ENCODE data around the gene TBL3. TPM values are rescaled to one million over a fixed set of nuclear protein-coding genes. Genes with fewer than 3 reads are reported as not detected.

TBL3 gene
- total RNA-seq, 1 donor from 2014 or later, result 44.5 TPM

DNA sequence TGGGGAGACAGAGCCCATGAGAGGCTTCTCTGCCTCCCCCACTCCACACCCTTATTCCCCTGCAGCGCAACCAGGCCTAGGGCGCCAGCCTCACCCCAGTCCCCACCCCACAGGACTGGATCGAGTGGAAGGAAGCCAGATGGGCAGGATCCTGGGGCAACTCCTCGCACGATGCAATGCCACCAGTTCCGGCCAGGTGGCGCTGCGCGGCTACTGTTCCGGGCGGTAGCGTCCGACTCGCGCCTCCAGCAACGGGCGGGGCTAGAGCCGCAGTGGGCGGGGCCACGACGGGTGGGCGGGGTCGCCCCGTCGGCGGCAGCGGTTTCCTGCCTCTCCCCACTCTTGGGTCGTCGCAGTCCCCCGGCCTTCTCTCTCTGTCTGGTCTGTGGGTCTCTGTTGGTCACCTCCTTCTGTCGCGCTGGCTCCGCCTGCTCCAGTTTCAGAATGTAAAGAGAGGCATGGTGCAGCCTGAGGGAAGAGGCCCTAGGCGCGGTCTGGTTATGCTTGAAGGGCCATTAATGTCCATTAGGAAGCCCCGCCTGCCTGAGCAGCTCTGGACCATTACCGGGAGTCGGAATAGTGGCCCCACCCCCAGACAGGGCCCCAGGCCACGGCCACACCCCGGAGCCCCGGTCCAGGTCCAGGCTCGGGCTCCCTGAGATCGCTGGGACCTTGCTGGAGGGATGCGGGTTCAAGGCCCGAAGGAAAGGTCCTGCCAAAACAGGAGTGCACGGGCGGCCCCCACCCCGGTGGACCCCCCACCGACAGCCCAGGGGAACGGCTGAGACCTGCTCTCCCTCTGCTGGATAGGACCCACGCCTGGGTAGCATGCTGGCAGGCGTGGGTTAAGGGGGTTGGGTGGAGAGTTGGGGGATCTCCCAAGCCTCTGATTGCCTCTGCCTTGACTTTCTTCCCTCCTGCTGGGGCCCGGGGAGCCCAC lies 51.5 kb downstream of the TBL3 start:
- TF ChIP-seq, protein P1, sequence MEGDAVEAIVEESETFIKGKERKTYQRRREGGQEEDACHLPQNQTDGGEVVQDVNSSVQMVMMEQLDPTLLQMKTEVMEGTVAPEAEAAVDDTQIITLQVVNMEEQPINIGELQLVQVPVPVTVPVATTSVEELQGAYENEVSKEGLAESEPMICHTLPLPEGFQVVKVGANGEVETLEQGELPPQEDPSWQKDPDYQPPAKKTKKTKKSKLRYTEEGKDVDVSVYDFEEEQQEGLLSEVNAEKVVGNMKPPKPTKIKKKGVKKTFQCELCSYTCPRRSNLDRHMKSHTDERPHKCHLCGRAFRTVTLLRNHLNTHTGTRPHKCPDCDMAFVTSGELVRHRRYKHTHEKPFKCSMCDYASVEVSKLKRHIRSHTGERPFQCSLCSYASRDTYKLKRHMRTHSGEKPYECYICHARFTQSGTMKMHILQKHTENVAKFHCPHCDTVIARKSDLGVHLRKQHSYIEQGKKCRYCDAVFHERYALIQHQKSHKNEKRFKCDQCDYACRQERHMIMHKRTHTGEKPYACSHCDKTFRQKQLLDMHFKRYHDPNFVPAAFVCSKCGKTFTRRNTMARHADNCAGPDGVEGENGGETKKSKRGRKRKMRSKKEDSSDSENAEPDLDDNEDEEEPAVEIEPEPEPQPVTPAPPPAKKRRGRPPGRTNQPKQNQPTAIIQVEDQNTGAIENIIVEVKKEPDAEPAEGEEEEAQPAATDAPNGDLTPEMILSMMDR (IDR thresholded peaks at IDR 0.05; ENCODE audit: insufficient read depth, low read length, severe bottlenecking), result peak; percentile 99
- no peaks in the 10 kb centered on the region for H3K36me3 ChIP-seq (ENCODE audit: control insufficient read depth, insufficient read depth, low read length)
- peaks cover 11% of the 10 kb centered on the region for H3K27me3 ChIP-seq (ENCODE audit: control insufficient read depth, insufficient read depth, low read length)
- H3K4me3 ChIP-seq (ENCODE audit: low read depth, low read length), result peak overlapping the region; percentile 14
- DNase-seq (ENCODE audit: low read depth), result peak; percentile 67
- no peak for FAIRE-seq

DNA sequence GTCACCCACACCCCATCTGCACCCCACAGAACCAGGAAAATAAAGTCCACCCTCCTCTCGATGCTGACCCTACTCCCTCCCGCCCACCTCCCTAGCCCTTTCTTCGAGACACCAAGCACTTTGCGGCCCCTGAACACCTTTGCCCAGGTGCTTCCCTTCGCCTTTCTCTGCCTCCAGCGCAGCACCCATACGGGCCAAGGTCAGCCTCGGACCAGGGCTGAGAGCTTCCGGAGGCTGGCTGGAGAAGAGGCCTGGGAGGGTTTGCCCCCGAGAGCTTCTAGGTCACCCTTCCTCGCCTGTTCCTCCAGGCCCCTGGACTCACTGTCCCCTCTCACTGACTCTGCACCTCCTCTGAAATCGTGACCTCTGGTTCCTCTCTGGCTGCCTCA lies 52.2 kb downstream of the TBL3 start:
- Histone ChIP-seq H3K27me3 (ENCODE audit: control insufficient read depth, insufficient read depth, low read length) (peaks cover 10% of the 10 kb centered on the region), H3K36me3 (ENCODE audit: control insufficient read depth, insufficient read depth, low read length) (no peaks in the 10 kb centered on the region), H3K4me3 (ENCODE audit: low read depth, low read length) (no peak overlapping the region)
- FAIRE-seq (no peak), DNase-seq (ENCODE audit: low read depth) (no peak)
- TF ChIP-seq, protein P1 (IDR thresholded peaks at IDR 0.05; ENCODE audit: insufficient read depth, low read length, severe bottlenecking), result no peak

DNA sequence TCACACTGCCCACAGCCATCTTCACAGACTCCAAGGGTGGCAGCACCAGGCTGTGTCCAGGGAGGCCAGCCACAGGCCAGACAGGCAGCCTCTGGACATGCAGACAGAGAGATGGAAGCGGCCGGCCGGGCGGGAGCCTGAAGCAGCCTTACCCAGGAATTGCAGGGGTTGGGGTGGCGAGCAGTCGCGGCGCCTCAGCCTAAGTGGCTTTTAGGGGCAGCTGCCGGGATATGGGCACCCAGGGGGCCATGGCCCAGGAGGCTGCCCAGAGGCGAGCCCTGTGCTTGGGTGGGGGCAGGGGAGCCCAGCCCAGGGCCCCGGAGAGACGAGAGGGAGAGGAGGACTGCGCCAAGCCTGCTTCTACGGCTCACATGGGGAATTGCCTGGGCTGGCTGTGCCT lies 53.4 kb downstream of the TBL3 start:
- TF ChIP-seq, protein P1 (IDR thresholded peaks at IDR 0.05; ENCODE audit: insufficient read depth, low read length, severe bottlenecking), result no peak
- H3K4me3 ChIP-seq (ENCODE audit: low read depth, low read length), result no peak overlapping the region
- peaks cover 4% of the 10 kb centered on the region for H3K27me3 ChIP-seq (ENCODE audit: control insufficient read depth, insufficient read depth, low read length)
- no peak for FAIRE-seq
- no peaks in the 10 kb centered on the region for H3K36me3 ChIP-seq (ENCODE audit: control insufficient read depth, insufficient read depth, low read length)
- DNase-seq (ENCODE audit: low read depth), result no peak

DNA sequence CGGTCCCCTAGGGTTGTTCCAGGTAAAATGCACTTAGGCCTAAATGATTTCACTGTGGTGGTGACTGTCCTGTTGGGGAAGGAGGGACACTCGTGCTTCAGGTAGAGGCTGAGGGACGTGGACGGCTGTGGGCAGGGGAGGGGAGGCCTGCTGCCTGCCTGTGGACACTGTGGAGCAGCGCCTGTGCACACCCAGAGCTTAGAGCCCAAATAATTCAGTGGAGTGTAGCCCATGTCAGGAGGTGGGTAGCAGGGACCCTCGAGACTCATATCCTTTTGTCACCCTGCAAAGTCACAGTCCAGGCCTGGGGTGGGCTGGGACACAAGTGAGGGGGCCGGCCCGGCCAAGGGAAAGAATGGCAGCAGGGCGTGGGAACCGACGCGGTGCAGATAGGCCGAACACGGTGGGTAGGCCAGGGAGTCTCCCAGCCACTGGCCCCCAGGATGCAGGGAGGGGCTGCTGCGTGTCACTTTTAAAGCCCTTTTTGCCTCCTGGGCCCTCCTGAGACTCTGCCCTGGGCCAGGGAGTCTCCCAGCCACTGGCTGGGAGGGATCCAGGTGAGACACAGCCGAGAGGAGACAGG lies 54.1 kb downstream of the TBL3 start:
- TF ChIP-seq, protein P1 (IDR thresholded peaks at IDR 0.05; ENCODE audit: insufficient read depth, low read length, severe bottlenecking), result no peak
- DNase-seq (ENCODE audit: low read depth) (no peak), FAIRE-seq (no peak)
- H3K27me3 ChIP-seq (ENCODE audit: control insufficient read depth, insufficient read depth, low read length), result no peaks in the 10 kb centered on the region
- H3K4me3 ChIP-seq (ENCODE audit: low read depth, low read length), result no peak overlapping the region
- H3K36me3 ChIP-seq (ENCODE audit: control insufficient read depth, insufficient read depth, low read length), result no peaks in the 10 kb centered on the region

DNA sequence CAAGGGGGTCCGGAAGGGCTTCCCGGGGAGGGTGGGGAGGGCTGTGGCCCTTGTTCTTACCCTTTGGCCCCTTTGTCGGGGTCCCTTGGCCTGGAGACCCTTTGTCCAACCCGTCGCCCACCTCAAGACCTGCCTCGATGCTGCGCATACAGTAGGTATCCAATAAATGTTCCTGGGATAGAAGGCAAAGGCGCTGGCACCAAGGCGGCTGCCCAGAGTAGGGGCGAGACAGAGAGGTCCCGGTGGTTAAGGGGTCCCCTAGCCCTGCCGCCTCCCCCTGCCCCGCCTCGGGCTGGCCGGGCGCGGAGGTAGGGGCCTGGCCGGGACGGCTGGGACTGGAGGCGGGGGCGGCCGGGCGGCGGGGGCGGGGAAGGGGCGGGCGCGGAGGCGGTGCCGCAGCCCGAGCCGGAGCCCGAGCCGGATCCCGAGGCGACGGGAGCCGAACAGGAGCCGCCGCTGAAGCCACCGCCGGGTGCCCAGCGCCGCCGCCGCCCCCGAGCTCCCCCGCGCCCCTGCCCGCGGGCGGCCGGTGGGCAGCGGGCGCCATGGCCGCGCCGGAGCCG lies 54.7 kb downstream of the TBL3 start, which contains the start of gene NHERF2:
Gene NHERF2, plus strand, starts transcription at position 442 of the 563 bp plus-strand sequence. Its CDS starts 104 bp downstream, at position 546.
- no peak for DNase-seq (ENCODE audit: low read depth)
- TF ChIP-seq, protein P1 (IDR thresholded peaks at IDR 0.05; ENCODE audit: insufficient read depth, low read length, severe bottlenecking), result no peak
- no peak for FAIRE-seq
- Histone ChIP-seq H3K36me3 (ENCODE audit: control insufficient read depth, insufficient read depth, low read length) (no peaks in the 10 kb centered on the region), H3K4me3 (ENCODE audit: low read depth, low read length) (peak within 1 kb of the TSS; percentile 31), H3K27me3 (ENCODE audit: control insufficient read depth, insufficient read depth, low read length) (no peaks in the 10 kb centered on the region)
